ENCODE measurements around the gene AMFR. TPM values are rescaled to one million over a fixed set of nuclear protein-coding genes. Genes with fewer than 3 reads are reported as not detected.

Gene AMFR
- total and polyA plus RNA-seq, 2 of the 8 experiments (the other 6 are each of a cell fraction or from before 2014, with no cell fraction given) = 18.6 to 21.7 TPM

GRCh38 chr16:56337858-56338325 is 87.5 kb downstream of the AMFR start:
- Histone ChIP-seq H3K79me1 (ENCODE audit: low read depth, low read length) (no peaks in the 10 kb centered on the region), H4K91ac (replicated peaks; ENCODE audit: insufficient read length, low read length) (no peak overlapping the region), H3K79me2 (ENCODE audit: control insufficient read depth in 1 of 2, insufficient read depth in 2 of 2, low read length in 2 of 2) (no peaks in the 10 kb centered on the region), H2BK5ac (ENCODE audit: low read depth, low read length) (no peak overlapping the region), H3K36me3 (ENCODE audit: control insufficient read depth in 2 of 4, insufficient read depth in 4 of 4, low read length in 3 of 4) (no peaks in the 10 kb centered on the region), H3K14ac (ENCODE audit: insufficient read length) (no peak overlapping the region), H3K18ac (ENCODE audit: extremely low read depth, low read length) (no peak overlapping the region), H3K27me3 (replicated peaks in 1 of 4; ENCODE audit: control insufficient read depth in 3 of 4, extremely low read depth in 1 of 4, insufficient read depth in 3 of 4, low read length in 3 of 4) (no peaks in the 10 kb centered on the region), H2BK15ac (ENCODE audit: low read length) (no peak overlapping the region), H2BK12ac (ENCODE audit: low read depth, low read length) (no peak overlapping the region), H3K4me3 (ENCODE audit: extremely low read depth in 1 of 4, insufficient read depth in 2 of 4, low read depth in 3 of 4, low read length in 4 of 4) (no peak overlapping the region), H2AK5ac (ENCODE audit: low read depth, low read length) (no peak overlapping the region), H3K23ac (ENCODE audit: insufficient read length) (no peak overlapping the region), H4K8ac (ENCODE audit: extremely low read depth, insufficient read depth, low read length) (no peak overlapping the region), H3K9ac (replicated peaks in 1 of 4; ENCODE audit: extremely low read depth in 1 of 4, low read depth in 3 of 4, low read length in 3 of 4) (no peak overlapping the region), H3K56ac (replicated peaks; ENCODE audit: insufficient read length, low read depth, low read length) (no peak overlapping the region), H2AFZ (ENCODE audit: low read length) (no peak overlapping the region), H3K27ac (ENCODE audit: low read depth, low read length) (no peak overlapping the region), H3K23me2 (ENCODE audit: low read depth, low read length) (no peaks in the 10 kb centered on the region), H3K9me3 (ENCODE audit: insufficient read depth in 2 of 2, low read depth in 1 of 2, low read length in 1 of 2) (no peaks in the 10 kb centered on the region), H2BK20ac (ENCODE audit: low read length) (no peak overlapping the region), H3K4me1 (replicated peaks in 1 of 4; ENCODE audit: control insufficient read depth in 3 of 4, insufficient read depth in 4 of 4, low read length in 3 of 4) (no peaks in the 10 kb centered on the region), H3K4me2 (ENCODE audit: insufficient read depth in 1 of 2, low read depth in 2 of 2, low read length in 2 of 2) (no peak overlapping the region), H4K20me1 (replicated peaks in 1 of 2; ENCODE audit: control insufficient read depth in 1 of 2, insufficient read depth in 2 of 2, low read length in 2 of 2) (no peaks in the 10 kb centered on the region), H4K5ac (ENCODE audit: insufficient read length, low read depth, low read length) (no peak overlapping the region), H2BK120ac (replicated peaks; ENCODE audit: low read depth, low read length) (no peak overlapping the region), H3K4ac (replicated peaks; ENCODE audit: insufficient read length, low read depth, low read length) (no peak overlapping the region)
- DNase-seq (ENCODE audit: low read depth in 1 of 2, low spot score in 2 of 2) (no peak), FAIRE-seq (no peak)
- 91% methylated on average over 11 of the region's 11 CpGs; no CpG with 5 or more reads in 1 of the 2 experiments for WGBS, 2 experiments (ENCODE audit: extremely low coverage in 1 of 2, insufficient coverage in 1 of 2, insufficient read length in 1 of 2, insufficient replicate concordance in 2 of 2, low coverage in 1 of 2, low lambda C conversion rate in 2 of 2, missing lambda C conversion rate in 1 of 2)
- ChIA-PET POLR2A (ENCODE audit: partially characterized antibody) (no interaction called here), CTCF (ENCODE audit: partially characterized antibody) (interaction anchor here (1.4 to 3.0 kb wide), 2 partner anchors 16 to 18 kb away, joined by 6 to 14 read pairs; no protein-coding TSS in a partner anchor)
- TF ChIP-seq BRCA1 (IDR thresholded peaks at IDR 0.05; ENCODE audit: low read depth, low read length) = no peak
- TF ChIP-seq YY1 (IDR thresholded peaks at IDR 0.05; ENCODE audit: low read depth, low read length) = no peak
- no peak for TF ChIP-seq RFX5 (IDR thresholded peaks at IDR 0.05; ENCODE audit: borderline replicate concordance, low read depth, low read length)
